Measurements from ENCODE around the gene POC1A.

The POC1A gene

DNA sequence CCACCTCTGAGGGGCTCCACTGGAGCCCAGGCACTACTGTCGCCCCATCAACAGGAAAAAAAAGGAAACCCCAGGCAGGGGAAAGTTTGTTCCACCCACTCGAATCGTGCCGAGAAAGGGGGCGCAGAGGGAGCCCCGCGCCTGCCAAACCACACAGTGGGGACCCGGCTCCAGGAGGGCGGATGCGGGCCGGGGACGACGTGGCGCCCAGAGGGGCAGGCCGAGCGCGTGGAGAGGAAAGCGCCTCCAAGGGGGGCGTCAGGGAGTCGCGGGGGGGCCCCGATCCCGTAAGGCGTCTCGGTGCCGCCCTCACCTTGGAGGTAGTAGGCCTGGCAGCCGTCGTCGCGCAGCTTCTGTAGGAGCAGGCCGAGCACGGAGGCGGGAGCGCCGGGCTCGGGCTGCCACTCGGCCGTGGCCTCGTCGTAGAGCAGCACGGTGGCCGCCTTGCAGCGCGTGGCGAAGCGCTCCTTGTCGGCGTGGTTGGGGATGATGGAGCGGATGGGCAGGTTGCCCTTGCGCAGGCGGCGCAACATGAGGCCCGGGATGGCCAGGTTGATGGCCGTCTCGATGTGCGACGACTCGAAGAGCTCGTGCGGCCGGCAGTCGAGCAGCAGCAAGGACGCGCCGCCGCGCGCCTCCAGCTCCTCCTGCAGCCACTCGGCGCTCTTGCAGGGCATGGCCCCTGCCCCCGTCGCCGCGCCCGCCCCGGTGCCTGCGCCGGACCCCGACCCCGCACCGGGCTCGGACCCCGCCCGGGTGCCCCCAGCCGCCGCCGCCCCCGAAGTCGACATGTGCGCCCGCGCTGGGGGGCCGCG, 98.5 kb downstream of the POC1A start:
- H3K27me3 Mint-ChIP-seq (ENCODE audit: low read depth, poor library complexity): no peaks in the 10 kb centered on the region
- TF ChIP-seq CTCF (IDR thresholded peaks at IDR 0.05): no peak
- peak overlapping the region; percentile 89 for H3K4me3 Mint-ChIP-seq
- DNase-seq: peak; percentile 58
- H3K36me3 Mint-ChIP-seq (ENCODE audit: low read depth): peaks cover 14% of the 10 kb centered on the region
- no peaks in the 10 kb centered on the region for H3K9me3 Mint-ChIP-seq
- no peak overlapping the region for H3K27ac Mint-ChIP-seq
- H3K4me1 Mint-ChIP-seq: peaks cover 50% of the 10 kb centered on the region

DNA sequence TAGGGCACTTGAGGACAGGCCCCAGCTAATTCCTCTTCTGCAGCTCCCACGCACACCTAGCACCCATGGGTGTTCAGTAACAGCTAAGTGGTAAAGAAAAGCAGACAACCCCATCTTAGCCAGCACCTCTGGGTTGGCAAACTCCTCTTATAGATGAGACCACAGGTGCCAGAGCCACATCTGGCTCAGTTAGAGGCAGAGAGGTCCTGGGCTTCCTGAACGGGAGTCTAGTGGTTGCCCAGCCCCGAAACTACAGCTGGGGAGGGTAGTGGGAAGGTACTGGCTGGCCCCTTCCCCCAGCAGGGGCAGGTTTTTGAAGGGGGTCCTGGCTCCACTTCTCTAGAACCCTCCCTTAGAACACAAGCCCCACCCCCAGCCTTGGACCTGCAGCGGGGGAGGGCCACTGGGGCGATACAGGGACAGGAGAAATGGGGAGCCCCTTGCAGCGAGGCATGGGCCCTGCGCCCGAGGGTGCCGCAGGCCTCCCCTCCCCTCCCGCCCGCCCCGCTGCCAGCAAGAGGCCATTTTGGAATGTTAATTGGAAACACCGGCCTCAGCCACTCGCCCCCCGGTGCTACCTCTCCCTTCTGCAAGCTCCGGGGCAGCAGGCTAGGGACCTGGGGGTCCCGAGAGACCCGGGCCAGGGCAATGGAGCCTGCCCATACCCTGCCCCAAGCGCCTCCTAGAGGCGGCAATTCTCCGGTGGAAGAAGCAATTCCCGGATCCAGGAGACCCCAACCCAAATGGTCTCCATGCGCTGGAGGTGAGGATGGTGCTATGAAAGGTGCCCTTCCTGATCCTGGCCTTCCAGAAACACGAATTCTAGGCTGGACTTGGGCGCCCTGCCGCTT, 99.3 kb downstream of the POC1A start:
- peaks cover 22% of the 10 kb centered on the region for H3K36me3 Mint-ChIP-seq (ENCODE audit: low read depth)
- peak; percentile 25 for TF ChIP-seq CTCF (IDR thresholded peaks at IDR 0.05)
- H3K27ac Mint-ChIP-seq: peak overlapping the region; percentile 19
- H3K4me3 Mint-ChIP-seq: peak overlapping the region; percentile 89
- peaks cover 50% of the 10 kb centered on the region for H3K4me1 Mint-ChIP-seq
- no peaks in the 10 kb centered on the region for H3K9me3 Mint-ChIP-seq
- no peaks in the 10 kb centered on the region for H3K27me3 Mint-ChIP-seq (ENCODE audit: low read depth, poor library complexity)
- DNase-seq: peak; percentile 57

GRCh38 chr3:52053307-52054304, 100.6 kb downstream of the POC1A start:
- Mint-ChIP-seq H3K4me3 (peak overlapping the region; percentile 76), H3K27me3 (ENCODE audit: low read depth, poor library complexity) (no peaks in the 10 kb centered on the region), H3K9me3 (no peaks in the 10 kb centered on the region), H3K4me1 (peaks cover 41% of the 10 kb centered on the region), H3K36me3 (ENCODE audit: low read depth) (peaks cover 24% of the 10 kb centered on the region), H3K27ac (peak overlapping the region; percentile 97)
- no peak for DNase-seq
- TF ChIP-seq CTCF (IDR thresholded peaks at IDR 0.05): no peak

- H3K4me1 Mint-ChIP-seq: peaks cover 34% of the 10 kb centered on the region
Observed at GRCh38 chr3:52052831-52053306, 101.4 kb downstream of the POC1A start.

More at GRCh38 chr3:52052831-52053306, 101.4 kb downstream of the POC1A start:
- Mint-ChIP-seq H3K27ac (peak overlapping the region; percentile 54), H3K36me3 (ENCODE audit: low read depth) (peaks cover 24% of the 10 kb centered on the region), H3K27me3 (ENCODE audit: low read depth, poor library complexity) (no peaks in the 10 kb centered on the region), H3K4me3 (peak overlapping the region; percentile 64), H3K9me3 (no peaks in the 10 kb centered on the region)
- DNase-seq: peak; percentile 73
- TF ChIP-seq CTCF (IDR thresholded peaks at IDR 0.05): no peak

Measured in nephron progenitor cell (in vitro differentiated cells).